B cell (primary cell): ENCODE measurements around the gene PSMG3.

Source experiments
- EZH2 ChIP-seq: IDR thresholded peaks from 2 replicates; pipeline ENCODE4 v1.6.1; 2012; ENCODE audit warnings: borderline replicate concordance, low read depth, mild to moderate bottlenecking, moderate library complexity, low read length; ENCODE audit not compliant: insufficient read depth, poor library complexity, severe bottlenecking
- TF ChIP-seq, protein P1 (sequence below): fragments of 200-600 bp; IDR thresholded peaks from one replicate; pipeline ENCODE4 v1.8.0; 2022; ENCODE audit warnings: antibody characterized with exemption, mild to moderate bottlenecking

DNA sequence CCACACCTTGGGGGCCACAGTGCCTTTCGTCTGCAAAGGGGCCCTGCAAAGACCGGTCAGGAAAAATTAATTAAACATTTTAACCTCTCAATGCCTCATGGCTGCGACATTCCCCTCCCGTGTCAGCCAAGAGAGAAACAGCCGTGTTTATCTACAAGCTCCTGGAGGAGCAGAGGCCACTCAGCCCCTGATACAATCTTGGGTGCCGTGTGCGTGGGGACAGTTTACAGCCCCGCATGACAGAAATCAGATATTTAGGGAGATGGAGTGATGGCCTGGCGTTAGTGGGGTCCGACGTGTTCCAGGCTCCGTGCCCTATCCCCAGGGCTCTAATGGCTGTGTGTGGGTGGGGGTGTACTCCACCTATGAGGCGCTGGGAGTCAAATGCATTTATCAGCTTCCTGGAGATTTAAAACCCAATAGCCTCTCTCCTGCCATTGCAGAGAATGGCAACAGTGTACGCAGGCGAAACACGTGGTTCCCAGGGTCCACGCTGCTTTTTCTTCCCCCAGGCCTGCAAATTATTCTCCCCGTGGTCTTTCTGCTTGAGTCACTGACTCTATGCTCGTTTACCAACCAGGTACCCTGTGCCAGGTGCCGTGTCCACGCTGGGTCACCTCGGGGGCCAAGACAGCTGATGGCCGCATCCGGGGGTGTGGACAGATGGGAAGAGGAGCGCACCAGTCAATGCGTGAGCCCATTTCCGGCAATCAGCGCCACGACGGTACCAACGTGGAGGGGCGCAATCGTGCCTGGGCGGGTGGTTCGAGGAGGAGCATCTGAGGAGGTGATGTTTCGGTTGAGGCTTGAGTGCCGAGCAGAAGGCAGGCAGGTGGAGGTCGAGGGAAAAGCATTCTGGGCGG, 26.6 kb upstream of the PSMG3 start:
- TF ChIP-seq, protein P1, sequence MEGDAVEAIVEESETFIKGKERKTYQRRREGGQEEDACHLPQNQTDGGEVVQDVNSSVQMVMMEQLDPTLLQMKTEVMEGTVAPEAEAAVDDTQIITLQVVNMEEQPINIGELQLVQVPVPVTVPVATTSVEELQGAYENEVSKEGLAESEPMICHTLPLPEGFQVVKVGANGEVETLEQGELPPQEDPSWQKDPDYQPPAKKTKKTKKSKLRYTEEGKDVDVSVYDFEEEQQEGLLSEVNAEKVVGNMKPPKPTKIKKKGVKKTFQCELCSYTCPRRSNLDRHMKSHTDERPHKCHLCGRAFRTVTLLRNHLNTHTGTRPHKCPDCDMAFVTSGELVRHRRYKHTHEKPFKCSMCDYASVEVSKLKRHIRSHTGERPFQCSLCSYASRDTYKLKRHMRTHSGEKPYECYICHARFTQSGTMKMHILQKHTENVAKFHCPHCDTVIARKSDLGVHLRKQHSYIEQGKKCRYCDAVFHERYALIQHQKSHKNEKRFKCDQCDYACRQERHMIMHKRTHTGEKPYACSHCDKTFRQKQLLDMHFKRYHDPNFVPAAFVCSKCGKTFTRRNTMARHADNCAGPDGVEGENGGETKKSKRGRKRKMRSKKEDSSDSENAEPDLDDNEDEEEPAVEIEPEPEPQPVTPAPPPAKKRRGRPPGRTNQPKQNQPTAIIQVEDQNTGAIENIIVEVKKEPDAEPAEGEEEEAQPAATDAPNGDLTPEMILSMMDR = no peak
- no peak for TF ChIP-seq EZH2
